Panc1 (cell line): Measurements from ENCODE around the gene GNPTG. TPM values are rescaled to one million over a fixed set of nuclear protein-coding genes. Genes with fewer than 3 reads are reported as not detected.

Experiments
- ATAC-seq: fragments of 200-7000 bp; cut with Tn5 transposase; 2 replicates; pipeline ENCODE4 v1.9.1; 2020; ENCODE audit warnings: mild to moderate bottlenecking, moderate library complexity
- BruUV-seq: library from RNA; stranded (reverse); fragments of 400-500 nt; replicated peaks from 2 replicates; lab custom pipeline; 2021; lab: Mats Ljungman, UMichigan
- CTCF ChIA-PET: fragments of 300-600 bp; sonication (Branson Sonifier 250); formaldehyde crosslinking; loops from one replicate; lab custom pipeline; 2022; ENCODE audit warnings: antibody characterized with exemption; lab: Charles Lee
- POLR2A ChIA-PET: fragments of 300-600 bp; sonication (Branson Sonifier 250); formaldehyde crosslinking; loops from one replicate; lab custom pipeline; 2022; ENCODE audit warnings: antibody characterized with exemption; lab: Charles Lee
- DNase-seq: peaks from one replicate; pipeline ENCODE4 v3.0.0-alpha.2; 2010; ENCODE audit warnings: low read depth, low spot score
- H3K27ac ChIP-seq: 2 replicates; pipeline ENCODE4 v1.5.1; 2011; ENCODE audit warnings: mild to moderate bottlenecking, low read length, inconsistent platforms
- H3K27me3 ChIP-seq: fragments of 200-500 bp; sonication (Bioruptor generic); 2 replicates; pipeline ENCODE4 v1.6.0; 2014; ENCODE audit warnings: low read length, inconsistent platforms; ENCODE audit not compliant: control insufficient read depth, insufficient read depth
- H3K36me3 ChIP-seq: fragments of 200-500 bp; sonication (Bioruptor generic); 2 replicates; pipeline ENCODE4 v1.5.1; 2014; ENCODE audit warnings: inconsistent platforms, mild to moderate bottlenecking, low read length, moderate library complexity; ENCODE audit not compliant: control insufficient read depth, insufficient read depth
- H3K4me1 ChIP-seq: 2 replicates; pipeline ENCODE4 v1.5.1; 2011; ENCODE audit warnings: inconsistent platforms, mild to moderate bottlenecking, low read length, moderate library complexity; ENCODE audit not compliant: control insufficient read depth, insufficient read depth
- H3K4me3 ChIP-seq, 2 experiments: 2 replicates each; pipeline ENCODE4 v1.5.1; 2011 to 2012; ENCODE audit warnings: low read depth in 2 of 2, low read length in 2 of 2, mild to moderate bottlenecking in 2 of 2, inconsistent platforms in 1 of 2, moderate library complexity in 1 of 2
- H3K9me3 ChIP-seq: fragments of 200-500 bp; sonication (Bioruptor generic); 2 replicates; pipeline ENCODE4 v1.5.1; 2014; ENCODE audit warnings: low read depth, mild to moderate bottlenecking, inconsistent platforms, low read length, moderate library complexity; ENCODE audit not compliant: control insufficient read depth, insufficient read depth
- REST ChIP-seq, 2 experiments: IDR thresholded peaks; 2 replicates each; pipeline ENCODE4 v1.6.1; 2011 to 2012; ENCODE audit warnings: low read depth in 2 of 2, control low read depth in 1 of 2, low read length in 1 of 2, mild to moderate bottlenecking in 1 of 2, moderate library complexity in 1 of 2; ENCODE audit not compliant: insufficient read depth in 1 of 2
- SIN3A ChIP-seq: IDR thresholded peaks from 2 replicates; pipeline ENCODE4 v1.6.1; 2012; ENCODE audit warnings: low read depth, mild to moderate bottlenecking, low read length, moderate library complexity, borderline replicate concordance; ENCODE audit not compliant: insufficient read depth
- TCF7L2 ChIP-seq: IDR thresholded peaks from 2 replicates; pipeline ENCODE4 v1.6.1; 2011; ENCODE audit warnings: mild to moderate bottlenecking, low read depth, low read length, inconsistent platforms
- in situ Hi-C: cut with HindIII; loops from 2 replicates; pipeline ENCODE4 v1.10.0; 2016; ENCODE audit warnings: low sequenced_read_pairs, low pct_unique_long_range_greater_than_20kb
- intact Hi-C: fragments of 100-400 bp; cut with micrococcal nuclease; formaldehyde crosslinking; loops from one replicate; pipeline ENCODE4 v1.10.0; 2022; ENCODE audit not compliant: unreplicated experiment
- total RNA-seq: library from RNA; stranded (reverse); gene quantifications from one replicate; pipeline ENCODE4 v1.2.1, GENCODE V29; 2021; ENCODE audit not compliant: unreplicated experiment
- TF ChIP-seq, protein P1 (sequence below): fragments of 450-650 bp; IDR thresholded peaks from 2 replicates; pipeline ENCODE4 v1.5.1; 2017; ENCODE audit warnings: mild to moderate bottlenecking

Gene GNPTG
- total RNA-seq, 1 experiment from 2014 or later = 62.5 TPM

DNA sequence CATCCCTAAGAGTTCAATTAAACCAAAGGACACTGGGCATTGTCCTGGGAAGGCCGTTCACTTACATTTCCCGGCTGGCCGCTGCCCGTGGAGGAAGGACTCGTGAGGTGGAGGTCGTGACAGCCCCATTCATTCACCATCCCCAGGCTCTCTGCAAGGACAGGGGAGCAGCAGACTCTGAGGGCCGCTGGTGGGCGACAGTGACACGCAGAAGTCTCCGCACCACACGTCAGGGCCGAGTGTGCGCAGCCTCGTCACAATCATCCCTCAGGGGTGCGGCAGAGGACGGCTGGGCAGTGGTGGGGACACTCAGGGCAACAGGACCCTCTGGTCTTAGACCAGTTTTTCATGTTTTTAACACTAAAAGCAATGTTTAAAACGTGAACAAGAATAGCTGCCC is 41.1 kb downstream of the GNPTG start:
- TF ChIP-seq, protein P1, sequence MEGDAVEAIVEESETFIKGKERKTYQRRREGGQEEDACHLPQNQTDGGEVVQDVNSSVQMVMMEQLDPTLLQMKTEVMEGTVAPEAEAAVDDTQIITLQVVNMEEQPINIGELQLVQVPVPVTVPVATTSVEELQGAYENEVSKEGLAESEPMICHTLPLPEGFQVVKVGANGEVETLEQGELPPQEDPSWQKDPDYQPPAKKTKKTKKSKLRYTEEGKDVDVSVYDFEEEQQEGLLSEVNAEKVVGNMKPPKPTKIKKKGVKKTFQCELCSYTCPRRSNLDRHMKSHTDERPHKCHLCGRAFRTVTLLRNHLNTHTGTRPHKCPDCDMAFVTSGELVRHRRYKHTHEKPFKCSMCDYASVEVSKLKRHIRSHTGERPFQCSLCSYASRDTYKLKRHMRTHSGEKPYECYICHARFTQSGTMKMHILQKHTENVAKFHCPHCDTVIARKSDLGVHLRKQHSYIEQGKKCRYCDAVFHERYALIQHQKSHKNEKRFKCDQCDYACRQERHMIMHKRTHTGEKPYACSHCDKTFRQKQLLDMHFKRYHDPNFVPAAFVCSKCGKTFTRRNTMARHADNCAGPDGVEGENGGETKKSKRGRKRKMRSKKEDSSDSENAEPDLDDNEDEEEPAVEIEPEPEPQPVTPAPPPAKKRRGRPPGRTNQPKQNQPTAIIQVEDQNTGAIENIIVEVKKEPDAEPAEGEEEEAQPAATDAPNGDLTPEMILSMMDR = no peak
- TF ChIP-seq TCF7L2 = no peak
- Histone ChIP-seq H3K27me3 (no peaks in the 10 kb centered on the region), H3K4me1 (no peaks in the 10 kb centered on the region), H3K4me3 (no peak overlapping the region), H3K36me3 (no peaks in the 10 kb centered on the region), H3K27ac (no peak overlapping the region), H3K9me3 (no peaks in the 10 kb centered on the region)
- CTCF ChIA-PET = interaction anchor here (0.5 kb wide), 1 partner anchor 50 kb away, joined by 3 read pairs; no protein-coding TSS in a partner anchor
- POLR2A ChIA-PET = no interaction called here
- no peak for ATAC-seq
- intact Hi-C loops (no loop called here), in situ Hi-C loops (no loop called here)
- DNase-seq = no peak
- BruUV-seq = no TSS peak

DNA sequence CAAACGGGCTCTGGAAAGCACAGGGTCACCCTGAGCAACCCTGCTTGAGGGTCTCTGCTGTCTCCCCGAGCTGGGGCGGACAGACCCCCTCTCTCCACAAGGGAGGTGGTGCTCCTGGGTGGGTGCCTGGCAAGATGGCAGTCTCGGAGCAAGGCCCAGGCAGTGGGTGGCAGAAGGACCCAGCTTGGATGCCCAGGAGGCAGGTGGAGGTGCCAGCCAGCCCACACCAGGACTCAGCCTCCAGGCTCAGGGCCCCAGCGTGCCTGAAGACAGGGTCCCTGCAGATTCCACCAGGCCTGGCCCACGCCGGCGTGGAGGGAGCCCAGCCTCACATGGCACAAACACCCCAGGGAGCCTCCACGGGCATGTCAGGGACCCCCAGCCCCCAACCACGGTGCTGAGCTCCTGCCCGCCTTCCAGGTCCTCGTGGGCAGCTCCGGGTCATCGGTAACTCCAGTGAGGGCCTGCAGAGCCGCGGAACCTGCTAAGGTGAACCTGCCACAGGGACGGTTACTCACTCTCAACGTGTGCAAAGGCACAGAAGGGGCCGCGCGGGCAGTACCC is 42.0 kb downstream of the GNPTG start:
- TF ChIP-seq, protein P1 = no peak
- TF ChIP-seq REST (IDR thresholded peaks at IDR 0.05; ENCODE audit: insufficient read depth in 1 of 2, low read depth in 2 of 2, low read length in 1 of 2) (no peak), TCF7L2 (no peak), SIN3A (no peak)
- ChIA-PET POLR2A (no interaction called here), CTCF (no interaction called here)
- DNase-seq (no peak), ATAC-seq (no peak)
- Histone ChIP-seq H3K27ac (no peak overlapping the region), H3K27me3 (no peaks in the 10 kb centered on the region), H3K9me3 (no peaks in the 10 kb centered on the region), H3K36me3 (no peaks in the 10 kb centered on the region), H3K4me3 (no peak overlapping the region), H3K4me1 (no peaks in the 10 kb centered on the region)
- intact Hi-C loops = no loop called here
- in situ Hi-C loops = no loop called here
- no TSS peak for BruUV-seq
